ENCODE results near the gene RBM6. TPM values are rescaled to one million over a fixed set of nuclear protein-coding genes. Genes with fewer than 3 reads are reported as not detected.

RBM6 gene, protein sequence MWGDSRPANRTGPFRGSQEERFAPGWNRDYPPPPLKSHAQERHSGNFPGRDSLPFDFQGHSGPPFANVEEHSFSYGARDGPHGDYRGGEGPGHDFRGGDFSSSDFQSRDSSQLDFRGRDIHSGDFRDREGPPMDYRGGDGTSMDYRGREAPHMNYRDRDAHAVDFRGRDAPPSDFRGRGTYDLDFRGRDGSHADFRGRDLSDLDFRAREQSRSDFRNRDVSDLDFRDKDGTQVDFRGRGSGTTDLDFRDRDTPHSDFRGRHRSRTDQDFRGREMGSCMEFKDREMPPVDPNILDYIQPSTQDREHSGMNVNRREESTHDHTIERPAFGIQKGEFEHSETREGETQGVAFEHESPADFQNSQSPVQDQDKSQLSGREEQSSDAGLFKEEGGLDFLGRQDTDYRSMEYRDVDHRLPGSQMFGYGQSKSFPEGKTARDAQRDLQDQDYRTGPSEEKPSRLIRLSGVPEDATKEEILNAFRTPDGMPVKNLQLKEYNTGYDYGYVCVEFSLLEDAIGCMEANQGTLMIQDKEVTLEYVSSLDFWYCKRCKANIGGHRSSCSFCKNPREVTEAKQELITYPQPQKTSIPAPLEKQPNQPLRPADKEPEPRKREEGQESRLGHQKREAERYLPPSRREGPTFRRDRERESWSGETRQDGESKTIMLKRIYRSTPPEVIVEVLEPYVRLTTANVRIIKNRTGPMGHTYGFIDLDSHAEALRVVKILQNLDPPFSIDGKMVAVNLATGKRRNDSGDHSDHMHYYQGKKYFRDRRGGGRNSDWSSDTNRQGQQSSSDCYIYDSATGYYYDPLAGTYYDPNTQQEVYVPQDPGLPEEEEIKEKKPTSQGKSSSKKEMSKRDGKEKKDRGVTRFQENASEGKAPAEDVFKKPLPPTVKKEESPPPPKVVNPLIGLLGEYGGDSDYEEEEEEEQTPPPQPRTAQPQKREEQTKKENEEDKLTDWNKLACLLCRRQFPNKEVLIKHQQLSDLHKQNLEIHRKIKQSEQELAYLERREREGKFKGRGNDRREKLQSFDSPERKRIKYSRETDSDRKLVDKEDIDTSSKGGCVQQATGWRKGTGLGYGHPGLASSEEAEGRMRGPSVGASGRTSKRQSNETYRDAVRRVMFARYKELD
- total RNA-seq = 100 to 1,000 TPM in 1 of 4 donors, 10 to 100 TPM in 3; 57.9 to 100 (median 66.9) TPM

DNA sequence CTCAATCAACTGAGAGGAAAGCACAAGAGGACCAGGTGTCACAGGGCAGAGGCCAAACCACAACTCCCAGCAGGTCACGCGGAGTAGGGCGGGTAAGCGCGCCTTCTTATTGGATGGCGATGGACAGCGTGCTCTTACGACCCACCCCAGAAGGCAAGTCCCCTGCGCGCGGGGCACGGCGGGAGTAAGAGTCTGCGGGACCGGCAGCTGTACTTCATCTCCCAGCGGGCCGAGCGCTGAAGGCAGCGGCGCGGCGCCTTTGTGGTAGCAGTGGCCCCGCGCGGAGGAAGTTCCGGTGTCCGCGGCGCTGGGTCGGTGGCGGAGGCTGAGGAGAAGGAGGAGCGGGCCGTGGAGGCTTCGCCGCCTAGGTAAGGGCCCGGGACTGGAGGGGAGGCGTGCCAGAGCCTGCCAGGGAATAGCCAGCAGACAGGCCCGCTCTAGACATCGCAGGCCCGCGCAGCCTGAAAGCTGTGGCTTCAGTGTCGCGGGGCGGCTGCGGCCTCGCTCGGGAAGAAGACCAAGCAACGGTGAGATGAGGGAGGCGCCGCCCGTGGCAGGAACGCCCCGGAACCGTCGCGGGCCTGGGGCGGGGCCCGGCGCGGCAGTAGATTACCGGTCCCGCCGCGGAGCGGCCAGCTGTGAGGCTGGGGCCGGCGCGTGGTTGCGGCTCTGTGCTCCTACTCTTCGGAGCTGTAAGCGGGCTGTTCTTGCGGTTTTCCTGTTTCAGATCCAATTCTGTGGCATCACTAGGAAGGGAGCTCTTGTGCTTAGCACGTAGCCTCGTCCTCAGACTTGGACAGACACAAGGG, at the start of gene RBM6:
Gene RBM6, plus strand, starts transcription at position 293 of the 809 bp plus-strand sequence. CDS start 22,492 bp downstream, outside the sequence.
- Histone ChIP-seq H3K36me3 (peaks cover 0 to 3% (median 0%) of the 10 kb centered on the region in 4 donors), H3K9me3 (no peaks in the 10 kb centered on the region), H3K4me1 (peaks cover 23 to 34% (median 27%) of the 10 kb centered on the region in 4 donors), H3K4me3 (peak within 1 kb of the TSS; percentile 75 to 91 (median 88)), H3K27me3 (no peaks in the 10 kb centered on the region), H3K27ac (replicated peaks in 1 of 4) (peak within 1 kb of the TSS; percentile 95 to 98 (median 96))
- peak; percentile 99 for DNase-seq (ENCODE audit: extremely low spot score)
- intact Hi-C loops (cut with DNase I) = loop anchor here (2.0 kb wide), 1 partner anchor 149 kb away; the partner anchor contains the start of gene RBM5
- 0% methylated on average over 14 of the region's 74 CpGs for WGBS
- TF ChIP-seq POLR2AphosphoS5 (IDR thresholded peaks at IDR 0.05) = peak; percentile 96
- no peak for TF ChIP-seq EP300 (IDR thresholded peaks at IDR 0.05)
- TF ChIP-seq CTCF (IDR thresholded peaks at IDR 0.05) = peak in 1 of 3 experiments; percentile 17
- TF ChIP-seq POLR2A (IDR thresholded peaks at IDR 0.05; ENCODE audit: low read depth) = peak; percentile 89

DNA sequence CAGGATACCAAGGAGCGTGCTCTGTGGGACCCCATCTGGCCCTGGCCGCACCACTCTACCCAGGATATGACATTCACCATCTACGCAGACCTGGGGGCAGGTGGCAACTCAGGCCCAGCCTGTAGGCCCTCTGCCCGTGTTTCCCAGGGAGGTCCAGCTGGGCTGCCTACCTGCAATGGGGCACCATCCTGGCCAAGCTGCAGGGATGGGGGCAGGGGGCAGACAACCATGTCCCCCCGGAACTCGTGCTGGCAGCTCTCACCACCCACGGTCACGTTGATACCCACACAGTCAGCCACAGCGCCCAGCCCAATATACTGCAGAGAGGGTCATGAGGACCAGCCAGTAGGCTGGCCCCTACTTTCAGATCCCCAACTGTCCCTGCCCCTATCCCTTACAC, 44.2 kb upstream of the RBM6 start:
- Histone ChIP-seq H3K27me3 (no peaks in the 10 kb centered on the region), H3K27ac (replicated peaks in 1 of 4) (no peak overlapping the region), H3K9me3 (no peaks in the 10 kb centered on the region), H3K4me1 (peaks cover 0 to 7% (median 3%) of the 10 kb centered on the region in 4 donors), H3K36me3 (peaks cover 0 to 32% (median 14%) of the 10 kb centered on the region in 4 donors), H3K4me3 (no peak overlapping the region)
- WGBS = 95% methylated on average over 9 of the region's 9 CpGs
- intact Hi-C loops (cut with DNase I) = no loop called here
- no peak for DNase-seq (ENCODE audit: extremely low spot score)
- TF ChIP-seq POLR2A (IDR thresholded peaks at IDR 0.05; ENCODE audit: low read depth) = no peak
- no peak for TF ChIP-seq POLR2AphosphoS5 (IDR thresholded peaks at IDR 0.05)

DNA sequence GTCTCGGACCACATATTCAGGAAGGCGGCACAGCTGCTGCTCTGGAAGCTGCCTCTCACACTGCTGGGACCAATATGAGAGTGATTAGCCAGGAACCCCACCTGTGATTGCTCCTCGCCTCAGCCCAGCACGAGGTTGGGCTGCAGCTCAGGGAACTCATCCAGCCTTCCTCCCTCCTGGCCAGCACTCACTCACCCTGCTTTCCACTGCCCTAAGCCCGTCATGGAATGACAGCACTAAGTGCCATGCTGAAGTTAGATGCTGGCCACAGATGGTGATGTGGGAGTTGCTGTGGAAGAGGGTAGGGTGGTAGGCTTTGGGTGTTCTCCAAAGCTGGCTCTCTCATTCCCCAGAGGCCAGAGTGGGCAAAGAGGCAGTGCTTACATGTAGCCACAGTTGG, 43.6 kb upstream of the RBM6 start:
- intact Hi-C loops (cut with DNase I) = no loop called here
- Histone ChIP-seq H3K9me3 (no peaks in the 10 kb centered on the region), H3K36me3 (peaks cover 0 to 32% (median 14%) of the 10 kb centered on the region in 4 donors), H3K4me1 (peaks cover 3 to 12% (median 8%) of the 10 kb centered on the region in 4 donors), H3K4me3 (no peak overlapping the region), H3K27ac (replicated peaks in 1 of 4) (no peak overlapping the region), H3K27me3 (no peaks in the 10 kb centered on the region)
- 90% methylated on average over 2 of the region's 5 CpGs for WGBS
- DNase-seq (ENCODE audit: extremely low spot score) = no peak
- TF ChIP-seq CTCF (IDR thresholded peaks at IDR 0.05) (no peak), EP300 (IDR thresholded peaks at IDR 0.05) (no peak), POLR2AphosphoS5 (IDR thresholded peaks at IDR 0.05) (no peak), POLR2A (IDR thresholded peaks at IDR 0.05; ENCODE audit: low read depth) (no peak)

DNA sequence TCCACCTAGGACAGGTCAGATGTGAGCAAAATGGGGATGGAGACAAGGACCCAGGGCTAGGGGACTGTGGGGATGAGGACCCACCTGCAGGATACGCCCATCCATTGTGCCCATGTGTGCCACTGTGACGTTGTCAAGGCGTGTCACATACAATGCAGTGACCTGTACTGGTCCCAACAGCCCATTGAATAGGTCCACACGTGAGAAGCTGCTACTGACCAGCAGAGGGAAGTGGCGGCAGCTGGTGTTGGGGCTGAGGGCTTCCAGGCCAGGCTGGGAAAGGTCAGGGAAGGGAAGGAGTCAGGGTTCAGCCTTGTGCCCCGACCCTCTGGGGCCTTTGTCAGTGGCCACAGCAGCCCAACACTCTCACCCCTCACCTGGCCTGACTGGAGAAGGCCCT, 41.0 kb upstream of the RBM6 start:
- H3K9me3 ChIP-seq = no peaks in the 10 kb centered on the region
- H3K27ac ChIP-seq (replicated peaks in 1 of 4) = no peak overlapping the region
- H3K27me3 ChIP-seq = no peaks in the 10 kb centered on the region
- no peak overlapping the region for H3K4me3 ChIP-seq
- 65% methylated on average over 2 of the region's 6 CpGs for WGBS
- intact Hi-C loops (cut with DNase I) = no loop called here
- H3K36me3 ChIP-seq = peaks cover 0 to 32% (median 14%) of the 10 kb centered on the region in 4 donors
- H3K4me1 ChIP-seq = peaks cover 16 to 39% (median 30%) of the 10 kb centered on the region in 4 donors
- no peak for DNase-seq (ENCODE audit: extremely low spot score)
- TF ChIP-seq POLR2A (IDR thresholded peaks at IDR 0.05; ENCODE audit: low read depth) (no peak), CTCF (IDR thresholded peaks at IDR 0.05) (no peak), POLR2AphosphoS5 (IDR thresholded peaks at IDR 0.05) (no peak), EP300 (IDR thresholded peaks at IDR 0.05) (no peak)

Measured in esophagus muscularis mucosa (tissue), 4 donors.